ENCODE measurements around the gene CASZ1.

DNA sequence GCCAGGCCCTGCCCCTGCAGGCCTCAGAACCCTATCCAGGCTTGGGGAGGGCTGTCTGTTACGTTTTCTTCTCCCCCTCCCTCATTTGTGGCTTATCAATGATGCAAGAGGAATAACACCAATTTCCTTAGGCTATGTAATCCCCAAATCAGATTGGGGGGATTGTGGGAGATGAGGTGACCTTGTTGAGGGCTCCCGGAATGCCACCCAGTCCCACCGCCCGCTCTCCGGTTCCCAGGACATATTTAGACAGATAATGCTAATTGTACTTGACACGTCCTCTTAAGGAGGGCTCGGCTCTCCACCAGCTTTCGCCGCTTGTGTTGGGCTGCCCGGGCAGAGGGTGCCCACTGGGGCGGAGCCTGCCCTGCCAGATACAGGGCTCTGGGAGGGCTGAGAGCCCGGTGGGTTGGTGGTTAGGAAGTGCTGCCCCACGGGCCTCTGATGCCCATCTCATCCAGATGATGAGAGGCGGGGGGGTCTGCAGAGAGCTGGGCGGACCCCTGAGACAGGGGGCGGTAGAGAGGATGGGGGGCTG is 90.0 kb downstream of the CASZ1 start:
- TF ChIP-seq GATA2 (IDR thresholded peaks at IDR 0.05; ENCODE audit: low read depth, low read length) (no peak), GATA3 (IDR thresholded peaks at IDR 0.05; ENCODE audit: low read depth, low read length) (no peak)

Data from SH-SY5Y (cell line).